Panc1 (cell line): ENCODE data around the gene NSD1. TPM values are rescaled to one million over a fixed set of nuclear protein-coding genes. Genes with fewer than 3 reads are reported as not detected.

Experiments used
- ATAC-seq: fragments of 200-7000 bp; cut with Tn5 transposase; 2 replicates; pipeline ENCODE4 v1.9.1; 2020; ENCODE audit warnings: mild to moderate bottlenecking, moderate library complexity
- BruUV-seq: library from RNA; stranded (reverse); fragments of 400-500 nt; replicated peaks from 2 replicates; lab custom pipeline; 2021; lab: Mats Ljungman, UMichigan
- CTCF ChIA-PET: fragments of 300-600 bp; sonication (Branson Sonifier 250); formaldehyde crosslinking; loops from one replicate; lab custom pipeline; 2022; ENCODE audit warnings: antibody characterized with exemption; lab: Charles Lee
- POLR2A ChIA-PET: fragments of 300-600 bp; sonication (Branson Sonifier 250); formaldehyde crosslinking; loops from one replicate; lab custom pipeline; 2022; ENCODE audit warnings: antibody characterized with exemption; lab: Charles Lee
- DNase-seq: peaks from one replicate; pipeline ENCODE4 v3.0.0-alpha.2; 2010; ENCODE audit warnings: low read depth, low spot score
- H3K27ac ChIP-seq: 2 replicates; pipeline ENCODE4 v1.5.1; 2011; ENCODE audit warnings: mild to moderate bottlenecking, low read length, inconsistent platforms
- H3K27me3 ChIP-seq: fragments of 200-500 bp; sonication (Bioruptor generic); 2 replicates; pipeline ENCODE4 v1.6.0; 2014; ENCODE audit warnings: low read length, inconsistent platforms; ENCODE audit not compliant: control insufficient read depth, insufficient read depth
- H3K36me3 ChIP-seq: fragments of 200-500 bp; sonication (Bioruptor generic); 2 replicates; pipeline ENCODE4 v1.5.1; 2014; ENCODE audit warnings: inconsistent platforms, mild to moderate bottlenecking, low read length, moderate library complexity; ENCODE audit not compliant: control insufficient read depth, insufficient read depth
- H3K4me1 ChIP-seq: 2 replicates; pipeline ENCODE4 v1.5.1; 2011; ENCODE audit warnings: inconsistent platforms, mild to moderate bottlenecking, low read length, moderate library complexity; ENCODE audit not compliant: control insufficient read depth, insufficient read depth
- H3K4me3 ChIP-seq, 2 experiments: 2 replicates each; pipeline ENCODE4 v1.5.1; 2011 to 2012; ENCODE audit warnings: low read depth in 2 of 2, low read length in 2 of 2, mild to moderate bottlenecking in 2 of 2, inconsistent platforms in 1 of 2, moderate library complexity in 1 of 2
- H3K9me3 ChIP-seq: fragments of 200-500 bp; sonication (Bioruptor generic); 2 replicates; pipeline ENCODE4 v1.5.1; 2014; ENCODE audit warnings: low read depth, mild to moderate bottlenecking, inconsistent platforms, low read length, moderate library complexity; ENCODE audit not compliant: control insufficient read depth, insufficient read depth
- POLR2AphosphoS5 ChIP-seq: IDR thresholded peaks from 2 replicates; pipeline ENCODE4 v1.6.1; 2012; ENCODE audit warnings: mild to moderate bottlenecking, low read depth, low read length, moderate library complexity
- SIN3A ChIP-seq: IDR thresholded peaks from 2 replicates; pipeline ENCODE4 v1.6.1; 2012; ENCODE audit warnings: low read depth, mild to moderate bottlenecking, low read length, moderate library complexity, borderline replicate concordance; ENCODE audit not compliant: insufficient read depth
- TCF7L2 ChIP-seq: IDR thresholded peaks from 2 replicates; pipeline ENCODE4 v1.6.1; 2011; ENCODE audit warnings: mild to moderate bottlenecking, low read depth, low read length, inconsistent platforms
- in situ Hi-C: cut with HindIII; loops from 2 replicates; pipeline ENCODE4 v1.10.0; 2016; ENCODE audit warnings: low sequenced_read_pairs, low pct_unique_long_range_greater_than_20kb
- intact Hi-C: fragments of 100-400 bp; cut with micrococcal nuclease; formaldehyde crosslinking; loops from one replicate; pipeline ENCODE4 v1.10.0; 2022; ENCODE audit not compliant: unreplicated experiment
- total RNA-seq: library from RNA; stranded (reverse); gene quantifications from one replicate; pipeline ENCODE4 v1.2.1, GENCODE V29; 2021; ENCODE audit not compliant: unreplicated experiment
- TF ChIP-seq, protein P1 (sequence below), 2 experiments: IDR thresholded peaks; 2 replicates each; pipeline ENCODE4 v1.6.1; 2011 to 2012; ENCODE audit warnings: low read depth in 2 of 2, control low read depth in 1 of 2, low read length in 1 of 2, mild to moderate bottlenecking in 1 of 2, moderate library complexity in 1 of 2; ENCODE audit not compliant: insufficient read depth in 1 of 2
- TF ChIP-seq, protein P2 (sequence below): fragments of 450-650 bp; IDR thresholded peaks from 2 replicates; pipeline ENCODE4 v1.5.1; 2017; ENCODE audit warnings: mild to moderate bottlenecking

Gene NSD1
- total RNA-seq, 1 experiment from 2014 or later: 58.7 TPM

GRCh38 chr5:177334781-177335700 is 201.5 kb downstream of the NSD1 start:
- Histone ChIP-seq H3K27me3 (no peaks in the 10 kb centered on the region), H3K36me3 (peaks cover 10% of the 10 kb centered on the region), H3K9me3 (no peaks in the 10 kb centered on the region), H3K4me1 (no peaks in the 10 kb centered on the region), H3K27ac (no peak overlapping the region), H3K4me3 (no peak overlapping the region)
- no TSS peak for BruUV-seq
- POLR2A ChIA-PET: interaction anchor here (1.0 kb wide), 1 partner anchor 48 kb away, joined by 3 read pairs; no protein-coding TSS in a partner anchor
- ATAC-seq: no peak
- CTCF ChIA-PET: no interaction called here
- DNase-seq: no peak
- intact Hi-C loops: no loop called here
- in situ Hi-C loops: no loop called here
- TF ChIP-seq POLR2AphosphoS5 (no peak), SIN3A (no peak), TCF7L2 (no peak)
- TF ChIP-seq, protein P1, sequence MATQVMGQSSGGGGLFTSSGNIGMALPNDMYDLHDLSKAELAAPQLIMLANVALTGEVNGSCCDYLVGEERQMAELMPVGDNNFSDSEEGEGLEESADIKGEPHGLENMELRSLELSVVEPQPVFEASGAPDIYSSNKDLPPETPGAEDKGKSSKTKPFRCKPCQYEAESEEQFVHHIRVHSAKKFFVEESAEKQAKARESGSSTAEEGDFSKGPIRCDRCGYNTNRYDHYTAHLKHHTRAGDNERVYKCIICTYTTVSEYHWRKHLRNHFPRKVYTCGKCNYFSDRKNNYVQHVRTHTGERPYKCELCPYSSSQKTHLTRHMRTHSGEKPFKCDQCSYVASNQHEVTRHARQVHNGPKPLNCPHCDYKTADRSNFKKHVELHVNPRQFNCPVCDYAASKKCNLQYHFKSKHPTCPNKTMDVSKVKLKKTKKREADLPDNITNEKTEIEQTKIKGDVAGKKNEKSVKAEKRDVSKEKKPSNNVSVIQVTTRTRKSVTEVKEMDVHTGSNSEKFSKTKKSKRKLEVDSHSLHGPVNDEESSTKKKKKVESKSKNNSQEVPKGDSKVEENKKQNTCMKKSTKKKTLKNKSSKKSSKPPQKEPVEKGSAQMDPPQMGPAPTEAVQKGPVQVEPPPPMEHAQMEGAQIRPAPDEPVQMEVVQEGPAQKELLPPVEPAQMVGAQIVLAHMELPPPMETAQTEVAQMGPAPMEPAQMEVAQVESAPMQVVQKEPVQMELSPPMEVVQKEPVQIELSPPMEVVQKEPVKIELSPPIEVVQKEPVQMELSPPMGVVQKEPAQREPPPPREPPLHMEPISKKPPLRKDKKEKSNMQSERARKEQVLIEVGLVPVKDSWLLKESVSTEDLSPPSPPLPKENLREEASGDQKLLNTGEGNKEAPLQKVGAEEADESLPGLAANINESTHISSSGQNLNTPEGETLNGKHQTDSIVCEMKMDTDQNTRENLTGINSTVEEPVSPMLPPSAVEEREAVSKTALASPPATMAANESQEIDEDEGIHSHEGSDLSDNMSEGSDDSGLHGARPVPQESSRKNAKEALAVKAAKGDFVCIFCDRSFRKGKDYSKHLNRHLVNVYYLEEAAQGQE (IDR thresholded peaks at IDR 0.05; ENCODE audit: insufficient read depth in 1 of 2, low read depth in 2 of 2, low read length in 1 of 2): no peak
- TF ChIP-seq, protein P2, sequence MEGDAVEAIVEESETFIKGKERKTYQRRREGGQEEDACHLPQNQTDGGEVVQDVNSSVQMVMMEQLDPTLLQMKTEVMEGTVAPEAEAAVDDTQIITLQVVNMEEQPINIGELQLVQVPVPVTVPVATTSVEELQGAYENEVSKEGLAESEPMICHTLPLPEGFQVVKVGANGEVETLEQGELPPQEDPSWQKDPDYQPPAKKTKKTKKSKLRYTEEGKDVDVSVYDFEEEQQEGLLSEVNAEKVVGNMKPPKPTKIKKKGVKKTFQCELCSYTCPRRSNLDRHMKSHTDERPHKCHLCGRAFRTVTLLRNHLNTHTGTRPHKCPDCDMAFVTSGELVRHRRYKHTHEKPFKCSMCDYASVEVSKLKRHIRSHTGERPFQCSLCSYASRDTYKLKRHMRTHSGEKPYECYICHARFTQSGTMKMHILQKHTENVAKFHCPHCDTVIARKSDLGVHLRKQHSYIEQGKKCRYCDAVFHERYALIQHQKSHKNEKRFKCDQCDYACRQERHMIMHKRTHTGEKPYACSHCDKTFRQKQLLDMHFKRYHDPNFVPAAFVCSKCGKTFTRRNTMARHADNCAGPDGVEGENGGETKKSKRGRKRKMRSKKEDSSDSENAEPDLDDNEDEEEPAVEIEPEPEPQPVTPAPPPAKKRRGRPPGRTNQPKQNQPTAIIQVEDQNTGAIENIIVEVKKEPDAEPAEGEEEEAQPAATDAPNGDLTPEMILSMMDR: no peak

- H3K27ac ChIP-seq: no peak overlapping the region
- no peaks in the 10 kb centered on the region for H3K9me3 ChIP-seq
- in situ Hi-C loops (no loop called here), intact Hi-C loops (no loop called here)
- H3K4me3 ChIP-seq: no peak overlapping the region
- ATAC-seq (no peak), DNase-seq (no peak)
- H3K4me1 ChIP-seq: no peaks in the 10 kb centered on the region
- no peak for TF ChIP-seq TCF7L2
- TF ChIP-seq, protein P1 (IDR thresholded peaks at IDR 0.05; ENCODE audit: insufficient read depth in 1 of 2, low read depth in 2 of 2, low read length in 1 of 2): no peak
- no peak for TF ChIP-seq SIN3A
- TF ChIP-seq, protein P2: no peak
- TF ChIP-seq POLR2AphosphoS5: no peak
- H3K36me3 ChIP-seq: peaks cover 10% of the 10 kb centered on the region
- CTCF ChIA-PET: interaction anchor here (1.0 kb wide), 1 partner anchor 26 kb away, joined by 4 read pairs; no protein-coding TSS in a partner anchor
- POLR2A ChIA-PET: interaction anchor here (1.0 kb wide), 1 partner anchor 47 kb away, joined by 3 read pairs; no protein-coding TSS in a partner anchor
- no TSS peak for BruUV-seq
- no peaks in the 10 kb centered on the region for H3K27me3 ChIP-seq
These were observed 202.1 kb downstream of the NSD1 start for GRCh38 chr5:177335701-177336065.
